ENCODE measurements around the gene NOL9. TPM values are rescaled to one million over a fixed set of nuclear protein-coding genes. Genes with fewer than 3 reads are reported as not detected.

The NOL9 gene
- total RNA-seq = 10 to 100 TPM; 15.3 to 38.9 TPM

DNA sequence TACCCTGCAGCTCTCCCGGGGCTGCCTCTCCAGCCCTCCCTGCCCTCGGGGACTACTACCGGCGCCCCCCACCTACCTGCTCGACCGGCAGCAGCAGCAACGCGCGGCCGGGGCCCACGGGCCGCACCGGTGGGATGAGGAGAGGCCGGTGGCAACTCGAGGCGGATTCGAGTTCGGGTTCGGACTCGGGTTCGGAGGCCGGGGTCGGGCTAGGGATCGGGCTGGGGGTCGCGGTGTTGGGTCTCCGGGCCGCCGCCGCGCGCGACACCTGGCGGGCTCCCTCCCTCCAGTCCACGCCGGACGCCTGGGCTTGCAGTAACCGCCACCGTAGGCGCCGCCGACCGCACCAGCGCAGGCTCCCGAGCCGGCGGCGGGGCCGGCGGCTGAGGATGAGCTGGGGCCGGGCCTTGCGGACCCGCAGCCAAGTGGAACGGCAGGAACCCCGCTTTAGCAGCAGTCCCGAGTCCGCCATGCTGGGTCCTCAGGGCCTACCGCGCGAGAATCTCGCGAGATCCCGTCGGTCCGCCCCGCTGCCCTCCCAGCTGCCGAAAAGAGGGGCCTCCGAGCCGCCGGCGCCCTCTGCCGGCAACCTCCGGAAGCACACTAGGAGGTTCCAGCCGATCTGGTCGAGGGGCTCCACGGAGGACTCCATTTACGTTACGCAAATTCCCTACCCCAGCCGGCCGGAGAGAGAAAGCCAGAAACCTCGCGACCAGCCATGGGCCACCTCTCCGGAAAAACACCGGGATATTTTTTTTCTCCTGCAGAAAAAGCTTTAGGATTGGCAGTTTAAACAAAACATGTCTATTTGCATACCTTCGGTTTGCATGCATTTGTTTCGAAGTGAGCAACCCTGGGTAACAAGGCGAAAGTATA is at the start of gene NOL9:
TSS of gene NOL9 (minus strand) at position 483 of the 876 bp plus-strand sequence. CDS start at position 472, 11 bp downstream.
- Histone ChIP-seq H3K27ac (peak within 1 kb of the TSS; percentile 50 to 59), H3K9me3 (no peaks in the 10 kb centered on the region), H3K27me3 (replicated peaks; ENCODE audit: insufficient read depth) (no peaks in the 10 kb centered on the region), H3K4me1 (ENCODE audit: control insufficient read depth in 1 of 2, low read depth in 2 of 2) (peaks cover 16 to 25% of the 10 kb centered on the region in 2 donors), H3K36me3 (peaks cover 14% of the 10 kb centered on the region), H3K4me3 (peak within 1 kb of the TSS; percentile 91)
- DNase-seq (ENCODE audit: low spot score) (peak; percentile 66), ATAC-seq (ENCODE audit: insufficient number of reproducible peaks, low FRiP score, low read depth) (peak; percentile 93)
- TF ChIP-seq, protein P1, sequence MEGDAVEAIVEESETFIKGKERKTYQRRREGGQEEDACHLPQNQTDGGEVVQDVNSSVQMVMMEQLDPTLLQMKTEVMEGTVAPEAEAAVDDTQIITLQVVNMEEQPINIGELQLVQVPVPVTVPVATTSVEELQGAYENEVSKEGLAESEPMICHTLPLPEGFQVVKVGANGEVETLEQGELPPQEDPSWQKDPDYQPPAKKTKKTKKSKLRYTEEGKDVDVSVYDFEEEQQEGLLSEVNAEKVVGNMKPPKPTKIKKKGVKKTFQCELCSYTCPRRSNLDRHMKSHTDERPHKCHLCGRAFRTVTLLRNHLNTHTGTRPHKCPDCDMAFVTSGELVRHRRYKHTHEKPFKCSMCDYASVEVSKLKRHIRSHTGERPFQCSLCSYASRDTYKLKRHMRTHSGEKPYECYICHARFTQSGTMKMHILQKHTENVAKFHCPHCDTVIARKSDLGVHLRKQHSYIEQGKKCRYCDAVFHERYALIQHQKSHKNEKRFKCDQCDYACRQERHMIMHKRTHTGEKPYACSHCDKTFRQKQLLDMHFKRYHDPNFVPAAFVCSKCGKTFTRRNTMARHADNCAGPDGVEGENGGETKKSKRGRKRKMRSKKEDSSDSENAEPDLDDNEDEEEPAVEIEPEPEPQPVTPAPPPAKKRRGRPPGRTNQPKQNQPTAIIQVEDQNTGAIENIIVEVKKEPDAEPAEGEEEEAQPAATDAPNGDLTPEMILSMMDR (IDR thresholded peaks at IDR 0.05) = peak; percentile 98

DNA sequence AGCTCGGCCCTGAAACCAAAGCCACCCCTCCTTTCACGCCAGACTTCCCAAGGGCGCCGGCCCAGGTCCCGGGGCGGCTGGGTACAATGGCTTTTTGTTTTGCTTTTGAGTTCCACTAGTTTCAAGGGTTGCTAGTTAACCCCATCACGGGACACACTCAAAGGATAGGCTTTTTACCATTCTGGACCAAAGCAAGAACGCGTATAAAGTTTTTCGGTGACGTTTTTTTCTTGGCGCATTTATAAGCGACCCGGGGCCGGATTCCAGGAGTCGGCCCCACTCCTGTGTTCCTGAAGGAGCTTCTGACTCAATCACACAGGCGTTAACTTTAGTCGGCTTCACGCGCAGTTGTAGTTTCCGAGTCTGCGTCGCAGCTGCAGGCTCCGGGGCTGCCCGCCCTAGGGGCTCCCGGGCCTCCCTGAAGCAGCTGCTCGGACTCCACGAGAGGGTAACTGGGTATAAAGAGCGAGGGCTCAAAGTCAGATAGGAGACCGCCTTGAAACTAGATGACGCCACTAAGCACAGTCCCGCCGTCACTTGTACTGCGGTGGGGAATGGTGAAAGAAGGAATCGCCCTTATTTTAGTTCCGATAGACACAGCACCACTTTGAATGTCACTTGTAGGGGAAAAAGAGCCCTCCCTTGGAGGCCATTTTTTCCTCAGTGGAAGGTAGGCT is 49.1 kb upstream of the NOL9 start:
- no peaks in the 10 kb centered on the region for H3K27me3 ChIP-seq (replicated peaks; ENCODE audit: insufficient read depth)
- H3K9me3 ChIP-seq = no peaks in the 10 kb centered on the region
- H3K4me3 ChIP-seq = peak overlapping the region; percentile 93
- H3K27ac ChIP-seq = peak overlapping the region; percentile 99 to 100
- TF ChIP-seq, protein P1 (IDR thresholded peaks at IDR 0.05) = no peak
- H3K36me3 ChIP-seq = peaks cover 6% of the 10 kb centered on the region
- no peak for DNase-seq (ENCODE audit: low spot score)
- peak; percentile 18 for ATAC-seq (ENCODE audit: insufficient number of reproducible peaks, low FRiP score, low read depth)
- peaks cover 27 to 38% of the 10 kb centered on the region in 2 donors for H3K4me1 ChIP-seq (ENCODE audit: control insufficient read depth in 1 of 2, low read depth in 2 of 2)

DNA sequence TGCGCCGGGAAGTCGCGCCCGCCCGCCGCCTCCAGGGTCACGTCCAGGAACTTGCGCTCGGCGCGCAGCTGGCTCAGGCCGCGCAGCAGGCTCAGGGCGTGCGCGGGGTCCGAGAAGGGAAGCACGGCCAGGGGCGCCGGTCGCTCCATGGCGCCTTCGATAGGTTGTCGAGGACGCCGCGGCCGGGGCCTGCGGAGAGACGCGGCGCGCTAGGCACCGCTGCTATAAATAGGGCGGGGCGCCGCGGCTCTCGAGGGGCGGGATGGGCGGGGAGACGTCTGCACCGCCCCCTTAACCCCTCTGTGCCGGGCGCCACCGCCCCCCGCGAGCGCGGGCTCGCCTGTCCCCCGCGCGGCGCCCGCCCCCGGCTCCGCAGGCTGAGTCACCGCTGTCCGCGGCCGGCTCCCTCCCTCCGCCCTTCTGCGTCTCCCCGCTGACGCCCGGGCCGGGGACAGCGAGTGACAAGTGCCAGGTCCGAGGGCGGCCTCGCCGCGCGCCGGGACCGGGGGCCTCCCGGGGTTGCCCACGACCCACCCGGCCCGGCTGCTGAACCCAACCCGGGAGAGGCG is 48.4 kb upstream of the NOL9 start, which contains the start of gene KLHL21:
TSS of gene KLHL21 (minus strand) at position 201 of the 569 bp plus-strand sequence. CDS start at position 149, 52 bp downstream.
- Histone ChIP-seq H3K36me3 (peaks cover 12% of the 10 kb centered on the region), H3K4me3 (peak within 1 kb of the TSS; percentile 93), H3K27ac (peak within 1 kb of the TSS; percentile 99 to 100), H3K9me3 (no peaks in the 10 kb centered on the region), H3K27me3 (replicated peaks; ENCODE audit: insufficient read depth) (no peaks in the 10 kb centered on the region), H3K4me1 (ENCODE audit: control insufficient read depth in 1 of 2, low read depth in 2 of 2) (peaks cover 31 to 44% of the 10 kb centered on the region in 2 donors)
- TF ChIP-seq, protein P1 (IDR thresholded peaks at IDR 0.05) = no peak
- DNase-seq (ENCODE audit: low spot score) = peak; percentile 63
- peak; percentile 27 for ATAC-seq (ENCODE audit: insufficient number of reproducible peaks, low FRiP score, low read depth)

DNA sequence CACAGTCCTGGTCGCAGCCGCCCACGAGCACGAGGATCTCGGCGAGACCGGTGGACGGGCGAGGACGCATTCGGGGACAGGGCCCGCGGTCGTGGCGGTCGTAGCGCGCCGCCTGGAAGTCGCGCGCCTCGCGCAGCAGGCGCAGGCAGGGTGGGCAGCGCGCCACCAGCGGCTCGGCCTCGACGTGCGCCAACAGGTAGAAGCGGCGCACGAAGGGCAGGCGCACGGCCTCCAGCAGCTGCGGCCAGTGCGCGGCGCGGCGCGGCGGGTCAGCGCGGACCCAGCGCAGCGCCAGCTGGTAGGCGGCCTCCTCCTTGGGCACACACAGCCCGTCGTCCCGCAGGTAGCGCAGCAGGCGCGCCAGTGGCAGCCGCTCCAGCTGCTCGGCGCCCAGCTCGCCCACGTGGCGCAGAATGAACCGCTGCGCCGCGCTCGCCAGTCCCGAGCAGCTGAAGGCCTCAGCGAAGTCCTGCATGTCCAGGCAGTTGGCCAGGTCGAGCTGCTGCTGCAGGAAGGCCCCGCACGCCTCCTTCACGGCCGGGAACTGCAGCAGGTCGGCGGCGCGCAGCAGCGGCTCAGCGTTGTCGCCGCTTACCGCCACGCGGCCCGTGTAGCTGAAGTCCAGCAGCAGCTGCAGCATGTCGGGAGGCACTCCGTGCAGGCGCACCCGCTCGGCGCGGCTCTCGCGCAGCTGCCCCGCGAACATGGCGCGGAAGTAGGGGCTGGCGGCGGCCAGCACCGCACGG is 47.8 kb upstream of the NOL9 start:
- TF ChIP-seq, protein P1 (IDR thresholded peaks at IDR 0.05) = peak; percentile 12
- peak overlapping the region; percentile 99 for H3K27ac ChIP-seq
- peak overlapping the region; percentile 93 for H3K4me3 ChIP-seq
- peaks cover 19% of the 10 kb centered on the region for H3K36me3 ChIP-seq
- ATAC-seq (ENCODE audit: insufficient number of reproducible peaks, low FRiP score, low read depth) (no peak), DNase-seq (ENCODE audit: low spot score) (no peak)
- no peaks in the 10 kb centered on the region for H3K9me3 ChIP-seq
- H3K27me3 ChIP-seq (replicated peaks; ENCODE audit: insufficient read depth) = no peaks in the 10 kb centered on the region
- peaks cover 38 to 51% of the 10 kb centered on the region in 2 donors for H3K4me1 ChIP-seq (ENCODE audit: control insufficient read depth in 1 of 2, low read depth in 2 of 2)

All from thoracic aorta (tissue), 2 donors.